Keratinocyte (primary cell): Measurements from ENCODE around the gene HPSE2.

Experiments used
- EZH2 ChIP-seq: IDR thresholded peaks from one replicate; pipeline ENCODE4 v1.6.1; 2012; ENCODE audit warnings: inconsistent platforms, mild to moderate bottlenecking, low read length, moderate library complexity
- TF ChIP-seq, protein P1 (sequence below), 3 experiments: IDR thresholded peaks in 1 of 3; conservative IDR thresholded peaks in 1 of 3; optimal IDR thresholded peaks in 1 of 3; 2 replicates in 2 of 3; 3 replicates in 1 of 3; pipeline versions ENCODE3 to v1.5.1; 2011; ENCODE audit warnings: low read length in 3 of 3, mild to moderate bottlenecking in 3 of 3, moderate library complexity in 2 of 3, control low read depth in 1 of 3, inconsistent platforms in 1 of 3; ENCODE audit not compliant: insufficient read depth in 2 of 3; ENCODE audit errors: extremely low read depth in 1 of 3

DNA sequence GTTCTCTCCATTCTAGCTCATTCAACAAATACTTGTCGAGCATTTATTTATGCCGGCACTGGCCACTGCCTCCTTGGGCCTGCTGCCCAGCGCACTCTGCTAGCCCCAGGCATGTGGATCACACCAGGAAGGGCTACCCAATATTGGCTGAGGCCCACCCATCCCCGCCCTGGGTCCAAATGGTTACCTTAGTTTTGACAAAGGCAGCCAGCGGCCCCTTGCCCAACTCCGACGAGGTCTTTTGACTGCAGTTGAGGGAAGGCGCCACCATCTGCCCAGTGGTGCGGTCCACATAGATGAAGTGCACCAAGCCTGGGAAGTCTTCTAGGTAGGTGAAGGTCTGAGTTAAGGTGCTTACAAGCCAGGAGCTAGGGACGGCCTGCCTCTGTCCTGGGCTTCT is 813.5 kb downstream of the HPSE2 start:
- TF ChIP-seq, protein P1, sequence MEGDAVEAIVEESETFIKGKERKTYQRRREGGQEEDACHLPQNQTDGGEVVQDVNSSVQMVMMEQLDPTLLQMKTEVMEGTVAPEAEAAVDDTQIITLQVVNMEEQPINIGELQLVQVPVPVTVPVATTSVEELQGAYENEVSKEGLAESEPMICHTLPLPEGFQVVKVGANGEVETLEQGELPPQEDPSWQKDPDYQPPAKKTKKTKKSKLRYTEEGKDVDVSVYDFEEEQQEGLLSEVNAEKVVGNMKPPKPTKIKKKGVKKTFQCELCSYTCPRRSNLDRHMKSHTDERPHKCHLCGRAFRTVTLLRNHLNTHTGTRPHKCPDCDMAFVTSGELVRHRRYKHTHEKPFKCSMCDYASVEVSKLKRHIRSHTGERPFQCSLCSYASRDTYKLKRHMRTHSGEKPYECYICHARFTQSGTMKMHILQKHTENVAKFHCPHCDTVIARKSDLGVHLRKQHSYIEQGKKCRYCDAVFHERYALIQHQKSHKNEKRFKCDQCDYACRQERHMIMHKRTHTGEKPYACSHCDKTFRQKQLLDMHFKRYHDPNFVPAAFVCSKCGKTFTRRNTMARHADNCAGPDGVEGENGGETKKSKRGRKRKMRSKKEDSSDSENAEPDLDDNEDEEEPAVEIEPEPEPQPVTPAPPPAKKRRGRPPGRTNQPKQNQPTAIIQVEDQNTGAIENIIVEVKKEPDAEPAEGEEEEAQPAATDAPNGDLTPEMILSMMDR (optimal IDR thresholded peaks at IDR 0.05 in 1 of 3, IDR thresholded peaks at IDR 0.05 in 1 of 3, conservative IDR thresholded peaks at IDR 0.05 in 1 of 3; ENCODE audit: extremely low read depth in 1 of 3, insufficient read depth in 2 of 3, low read length in 3 of 3): no peak
- TF ChIP-seq EZH2: no peak
